ENCODE measurements around the gene DGKI. TPM values are rescaled to one million over a fixed set of nuclear protein-coding genes. Genes with fewer than 3 reads are reported as not detected.

DGKI gene
- total RNA-seq, 2 experiments from 2014 or later = 1.8 to 2.2 TPM

- H3K27ac Mint-ChIP-seq = no peak overlapping the region
- no peak for DNase-seq
- no peaks in the 10 kb centered on the region for H3K4me1 Mint-ChIP-seq
- H3K36me3 Mint-ChIP-seq = no peaks in the 10 kb centered on the region
- no peaks in the 10 kb centered on the region for H3K27me3 Mint-ChIP-seq
- no peaks in the 10 kb centered on the region for H3K9me3 Mint-ChIP-seq
- no peak overlapping the region for H3K4me3 Mint-ChIP-seq
These were observed 456.7 kb downstream of the DGKI start for GRCh38 chr7:137390076-137390475.

- no peaks in the 10 kb centered on the region for H3K9me3 Mint-ChIP-seq
- H3K36me3 Mint-ChIP-seq = no peaks in the 10 kb centered on the region
- H3K4me1 Mint-ChIP-seq = no peaks in the 10 kb centered on the region
- no peak for DNase-seq
- no peak overlapping the region for H3K27ac Mint-ChIP-seq
- H3K4me3 Mint-ChIP-seq = no peak overlapping the region
- H3K27me3 Mint-ChIP-seq = no peaks in the 10 kb centered on the region
These were observed 457.9 kb downstream of the DGKI start for GRCh38 chr7:137388916-137389315.

GRCh38 chr7:137386966-137387365, 459.8 kb downstream of the DGKI start:
- Mint-ChIP-seq H3K4me3 (no peak overlapping the region), H3K4me1 (no peaks in the 10 kb centered on the region), H3K27me3 (no peaks in the 10 kb centered on the region)

GRCh38 chr7:137381045-137381444, 465.7 kb downstream of the DGKI start:
- Mint-ChIP-seq H3K4me1 (no peaks in the 10 kb centered on the region), H3K27me3 (no peaks in the 10 kb centered on the region), H3K9me3 (peaks cover 8% of the 10 kb centered on the region), H3K27ac (no peak overlapping the region), H3K4me3 (no peak overlapping the region), H3K36me3 (no peaks in the 10 kb centered on the region)
- no peak for DNase-seq

More at GRCh38 chr7:137386966-137387365, 459.8 kb downstream of the DGKI start:
- H3K9me3 Mint-ChIP-seq = peaks cover 1% of the 10 kb centered on the region
- no peak for DNase-seq
- H3K36me3 Mint-ChIP-seq = no peaks in the 10 kb centered on the region
- H3K27ac Mint-ChIP-seq = no peak overlapping the region

- no peak overlapping the region for H3K27ac Mint-ChIP-seq
- no peak overlapping the region for H3K4me3 Mint-ChIP-seq
- no peak for DNase-seq
- H3K27me3 Mint-ChIP-seq = no peaks in the 10 kb centered on the region
- no peaks in the 10 kb centered on the region for H3K36me3 Mint-ChIP-seq
- H3K9me3 Mint-ChIP-seq = peaks cover 5% of the 10 kb centered on the region
- H3K4me1 Mint-ChIP-seq = no peaks in the 10 kb centered on the region
These were observed 473.3 kb downstream of the DGKI start for GRCh38 chr7:137373507-137373906.

- no peaks in the 10 kb centered on the region for H3K36me3 Mint-ChIP-seq
- H3K4me3 Mint-ChIP-seq = no peak overlapping the region
- no peaks in the 10 kb centered on the region for H3K9me3 Mint-ChIP-seq
- H3K4me1 Mint-ChIP-seq = no peaks in the 10 kb centered on the region
- no peak for DNase-seq
- H3K27me3 Mint-ChIP-seq = no peaks in the 10 kb centered on the region
- H3K27ac Mint-ChIP-seq = no peak overlapping the region
These were observed 475.2 kb downstream of the DGKI start for GRCh38 chr7:137371616-137372015.

GRCh38 chr7:137366995-137367394, 479.8 kb downstream of the DGKI start:
- no peaks in the 10 kb centered on the region for H3K27me3 Mint-ChIP-seq
- no peak overlapping the region for H3K27ac Mint-ChIP-seq
- H3K4me3 Mint-ChIP-seq = no peak overlapping the region
- H3K36me3 Mint-ChIP-seq = no peaks in the 10 kb centered on the region
- H3K4me1 Mint-ChIP-seq = no peaks in the 10 kb centered on the region
- DNase-seq = no peak
- peaks cover 9% of the 10 kb centered on the region for H3K9me3 Mint-ChIP-seq

- H3K27ac Mint-ChIP-seq = no peak overlapping the region
- no peak overlapping the region for H3K4me3 Mint-ChIP-seq
- H3K9me3 Mint-ChIP-seq = peaks cover 17% of the 10 kb centered on the region
- no peaks in the 10 kb centered on the region for H3K27me3 Mint-ChIP-seq
- no peak for DNase-seq
- no peaks in the 10 kb centered on the region for H3K4me1 Mint-ChIP-seq
- H3K36me3 Mint-ChIP-seq = no peaks in the 10 kb centered on the region
These were observed 483.1 kb downstream of the DGKI start for GRCh38 chr7:137363683-137364082.

- H3K27ac Mint-ChIP-seq = no peak overlapping the region
- H3K4me1 Mint-ChIP-seq = no peaks in the 10 kb centered on the region
- no peaks in the 10 kb centered on the region for H3K36me3 Mint-ChIP-seq
These were observed 486.6 kb downstream of the DGKI start for GRCh38 chr7:137360087-137360679.

GRCh38 chr7:137354961-137355360, 491.8 kb downstream of the DGKI start:
- H3K4me3 Mint-ChIP-seq = no peak overlapping the region
- DNase-seq = no peak
- H3K27ac Mint-ChIP-seq = no peak overlapping the region
- no peaks in the 10 kb centered on the region for H3K4me1 Mint-ChIP-seq
- no peaks in the 10 kb centered on the region for H3K36me3 Mint-ChIP-seq
- peaks cover 1% of the 10 kb centered on the region for H3K9me3 Mint-ChIP-seq
- H3K27me3 Mint-ChIP-seq = no peaks in the 10 kb centered on the region

More at GRCh38 chr7:137360087-137360679, 486.6 kb downstream of the DGKI start:
- no peak for DNase-seq
- Mint-ChIP-seq H3K4me3 (no peak overlapping the region), H3K27me3 (no peaks in the 10 kb centered on the region), H3K9me3 (peaks cover 18% of the 10 kb centered on the region)

GRCh38 chr7:137354396-137354795, 492.4 kb downstream of the DGKI start:
- Mint-ChIP-seq H3K4me3 (no peak overlapping the region), H3K36me3 (no peaks in the 10 kb centered on the region), H3K27me3 (no peaks in the 10 kb centered on the region), H3K27ac (no peak overlapping the region), H3K4me1 (no peaks in the 10 kb centered on the region), H3K9me3 (peaks cover 1% of the 10 kb centered on the region)
- no peak for DNase-seq

- no peak for DNase-seq
- Mint-ChIP-seq H3K4me1 (no peaks in the 10 kb centered on the region), H3K4me3 (no peak overlapping the region), H3K9me3 (peaks cover 1% of the 10 kb centered on the region), H3K36me3 (no peaks in the 10 kb centered on the region), H3K27ac (no peak overlapping the region), H3K27me3 (no peaks in the 10 kb centered on the region)
These were observed 494.8 kb downstream of the DGKI start for GRCh38 chr7:137351941-137352340.

GRCh38 chr7:137345799-137346449, 500.9 kb downstream of the DGKI start:
- Mint-ChIP-seq H3K36me3 (no peaks in the 10 kb centered on the region), H3K9me3 (no peaks in the 10 kb centered on the region), H3K4me1 (no peaks in the 10 kb centered on the region), H3K4me3 (no peak overlapping the region), H3K27ac (no peak overlapping the region), H3K27me3 (peaks cover 27% of the 10 kb centered on the region)
- DNase-seq = no peak

- no peak for DNase-seq
- no peak within 1 kb of the TSS for H3K27ac Mint-ChIP-seq
- H3K9me3 Mint-ChIP-seq = peaks cover 3% of the 10 kb centered on the region
- peaks cover 27% of the 10 kb centered on the region for H3K27me3 Mint-ChIP-seq
- no peak within 1 kb of the TSS for H3K4me3 Mint-ChIP-seq
- no peaks in the 10 kb centered on the region for H3K4me1 Mint-ChIP-seq
- H3K36me3 Mint-ChIP-seq = no peaks in the 10 kb centered on the region
These were observed 503.4 kb downstream of the DGKI start, which contains the start of gene PTN for GRCh38 chr7:137343281-137343841. Gene PTN, minus strand, starts transcription at chr7:137343733. Its CDS starts 88,760 bp downstream, at chr7:137254973.

- no peak for DNase-seq
- no peaks in the 10 kb centered on the region for H3K4me1 Mint-ChIP-seq
- H3K9me3 Mint-ChIP-seq = peaks cover 3% of the 10 kb centered on the region
- peaks cover 27% of the 10 kb centered on the region for H3K27me3 Mint-ChIP-seq
- no peaks in the 10 kb centered on the region for H3K36me3 Mint-ChIP-seq
- no peak overlapping the region for H3K4me3 Mint-ChIP-seq
- H3K27ac Mint-ChIP-seq = no peak overlapping the region
These were observed 503.9 kb downstream of the DGKI start for GRCh38 chr7:137342828-137343261.

- Mint-ChIP-seq H3K27me3 (peaks cover 27% of the 10 kb centered on the region), H3K9me3 (peaks cover 5% of the 10 kb centered on the region), H3K4me1 (no peaks in the 10 kb centered on the region), H3K27ac (no peak overlapping the region), H3K4me3 (no peak overlapping the region), H3K36me3 (no peaks in the 10 kb centered on the region)
- DNase-seq = no peak
These were observed 504.5 kb downstream of the DGKI start for GRCh38 chr7:137342265-137342664.

All from activated naive CD8-positive, alpha-beta T cell treated with anti-CD3 and anti-CD28 coated beads for 36 hours (primary cell).